Panc1 (cell line): ENCODE data around the gene HABP4. TPM values are rescaled to one million over a fixed set of nuclear protein-coding genes. Genes with fewer than 3 reads are reported as not detected.

ENCODE experiments used
- ATAC-seq: fragments of 200-7000 bp; cut with Tn5 transposase; 2 replicates; pipeline ENCODE4 v1.9.1; 2020; ENCODE audit warnings: mild to moderate bottlenecking, moderate library complexity
- BruUV-seq: library from RNA; stranded (reverse); fragments of 400-500 nt; replicated peaks from 2 replicates; lab custom pipeline; 2021; lab: Mats Ljungman, UMichigan
- CTCF ChIA-PET: fragments of 300-600 bp; sonication (Branson Sonifier 250); formaldehyde crosslinking; loops from one replicate; lab custom pipeline; 2022; ENCODE audit warnings: antibody characterized with exemption; lab: Charles Lee
- POLR2A ChIA-PET: fragments of 300-600 bp; sonication (Branson Sonifier 250); formaldehyde crosslinking; loops from one replicate; lab custom pipeline; 2022; ENCODE audit warnings: antibody characterized with exemption; lab: Charles Lee
- DNase-seq: peaks from one replicate; pipeline ENCODE4 v3.0.0-alpha.2; 2010; ENCODE audit warnings: low read depth, low spot score
- H3K27ac ChIP-seq: 2 replicates; pipeline ENCODE4 v1.5.1; 2011; ENCODE audit warnings: mild to moderate bottlenecking, low read length, inconsistent platforms
- H3K27me3 ChIP-seq: fragments of 200-500 bp; sonication (Bioruptor generic); 2 replicates; pipeline ENCODE4 v1.6.0; 2014; ENCODE audit warnings: low read length, inconsistent platforms; ENCODE audit not compliant: control insufficient read depth, insufficient read depth
- H3K36me3 ChIP-seq: fragments of 200-500 bp; sonication (Bioruptor generic); 2 replicates; pipeline ENCODE4 v1.5.1; 2014; ENCODE audit warnings: inconsistent platforms, mild to moderate bottlenecking, low read length, moderate library complexity; ENCODE audit not compliant: control insufficient read depth, insufficient read depth
- H3K4me1 ChIP-seq: 2 replicates; pipeline ENCODE4 v1.5.1; 2011; ENCODE audit warnings: inconsistent platforms, mild to moderate bottlenecking, low read length, moderate library complexity; ENCODE audit not compliant: control insufficient read depth, insufficient read depth
- H3K4me3 ChIP-seq, 2 experiments: 2 replicates each; pipeline ENCODE4 v1.5.1; 2011 to 2012; ENCODE audit warnings: low read depth in 2 of 2, low read length in 2 of 2, mild to moderate bottlenecking in 2 of 2, inconsistent platforms in 1 of 2, moderate library complexity in 1 of 2
- H3K9me3 ChIP-seq: fragments of 200-500 bp; sonication (Bioruptor generic); 2 replicates; pipeline ENCODE4 v1.5.1; 2014; ENCODE audit warnings: low read depth, mild to moderate bottlenecking, inconsistent platforms, low read length, moderate library complexity; ENCODE audit not compliant: control insufficient read depth, insufficient read depth
- CTCF ChIP-seq: fragments of 450-650 bp; IDR thresholded peaks from 2 replicates; pipeline ENCODE4 v1.5.1; 2017; ENCODE audit warnings: mild to moderate bottlenecking
- POLR2AphosphoS5 ChIP-seq: IDR thresholded peaks from 2 replicates; pipeline ENCODE4 v1.6.1; 2012; ENCODE audit warnings: mild to moderate bottlenecking, low read depth, low read length, moderate library complexity
- REST ChIP-seq, 2 experiments: IDR thresholded peaks; 2 replicates each; pipeline ENCODE4 v1.6.1; 2011 to 2012; ENCODE audit warnings: low read depth in 2 of 2, control low read depth in 1 of 2, low read length in 1 of 2, mild to moderate bottlenecking in 1 of 2, moderate library complexity in 1 of 2; ENCODE audit not compliant: insufficient read depth in 1 of 2
- SIN3A ChIP-seq: IDR thresholded peaks from 2 replicates; pipeline ENCODE4 v1.6.1; 2012; ENCODE audit warnings: low read depth, mild to moderate bottlenecking, low read length, moderate library complexity, borderline replicate concordance; ENCODE audit not compliant: insufficient read depth
- TCF7L2 ChIP-seq: IDR thresholded peaks from 2 replicates; pipeline ENCODE4 v1.6.1; 2011; ENCODE audit warnings: mild to moderate bottlenecking, low read depth, low read length, inconsistent platforms
- in situ Hi-C: cut with HindIII; loops from 2 replicates; pipeline ENCODE4 v1.10.0; 2016; ENCODE audit warnings: low sequenced_read_pairs, low pct_unique_long_range_greater_than_20kb
- intact Hi-C: fragments of 100-400 bp; cut with micrococcal nuclease; formaldehyde crosslinking; loops from one replicate; pipeline ENCODE4 v1.10.0; 2022; ENCODE audit not compliant: unreplicated experiment
- total RNA-seq: library from RNA; stranded (reverse); gene quantifications from one replicate; pipeline ENCODE4 v1.2.1, GENCODE V29; 2021; ENCODE audit not compliant: unreplicated experiment

The HABP4 gene
- total RNA-seq, 1 experiment from 2014 or later = 32.3 TPM

GRCh38 chr9:96540106-96540505, 90.1 kb downstream of the HABP4 start:
- CTCF ChIA-PET = no interaction called here
- TF ChIP-seq POLR2AphosphoS5 (no peak), CTCF (no peak), TCF7L2 (no peak), REST (IDR thresholded peaks at IDR 0.05; ENCODE audit: insufficient read depth in 1 of 2, low read depth in 2 of 2, low read length in 1 of 2) (no peak), SIN3A (no peak)
- intact Hi-C loops = no loop called here
- Histone ChIP-seq H3K4me3 (no peak overlapping the region), H3K27ac (no peak overlapping the region), H3K27me3 (no peaks in the 10 kb centered on the region), H3K9me3 (no peaks in the 10 kb centered on the region), H3K4me1 (no peaks in the 10 kb centered on the region), H3K36me3 (no peaks in the 10 kb centered on the region)
- in situ Hi-C loops = no loop called here
- ATAC-seq = no peak
- POLR2A ChIA-PET = no interaction called here
- BruUV-seq = no TSS peak
- no peak for DNase-seq

Other genes starting within 250 kb of the HABP4 start
- gene HSD17B3, start 148.0 kb upstream of the HABP4 start, total RNA-seq = 0.39 TPM
- 23.7 TPM for gene SLC35D2, start 66.5 kb upstream of the HABP4 start, total RNA-seq
- 12.4 TPM for gene ZNF367, start 31.8 kb upstream of the HABP4 start, total RNA-seq
- 11.8 TPM for gene CDC14B, start 169.7 kb downstream of the HABP4 start, total RNA-seq
- 14.0 TPM for gene PRXL2C, start 205.1 kb downstream of the HABP4 start, total RNA-seq